GM12878 (cell line): ENCODE measurements around the gene RPUSD1. TPM values are rescaled to one million over a fixed set of nuclear protein-coding genes. Genes with fewer than 3 reads are reported as not detected.

ENCODE experiments used
- ATAC-seq: fragments of 200-7000 bp; cut with Tn5 transposase; 3 replicates; pipeline ENCODE4 v1.9.1; 2020; ENCODE audit warnings: mild to moderate bottlenecking, moderate library complexity
- BruUV-seq: library from RNA; stranded (reverse); fragments of 400-500 nt; replicated peaks from 2 replicates; lab custom pipeline; 2021; lab: Mats Ljungman, UMichigan
- CTCF ChIA-PET: fragments of 300-600 bp; sonication (Branson Sonifier 250); formaldehyde crosslinking; extraction: SDS; loops from one replicate; lab custom pipeline; 2021; ENCODE audit warnings: inconsistent platforms; lab: Yijun Ruan, JAX
- POLR2A ChIA-PET: fragments of 350-600 bp; formaldehyde crosslinking; extraction: SDS; loops from one replicate; lab custom pipeline; 2021; ENCODE audit warnings: inconsistent platforms; lab: Charles Lee
- RAD21 ChIA-PET: fragments of 300-600 bp; sonication (Branson Sonifier 250); formaldehyde crosslinking; loops from one replicate; lab custom pipeline; 2023; ENCODE audit warnings: antibody characterized with exemption; ENCODE audit not compliant: unreplicated experiment; lab: Charles Lee
- SMC1A ChIA-PET: fragments of 300-600 bp; sonication (Branson Sonifier 250); formaldehyde crosslinking; loops from one replicate; lab custom pipeline; 2023; ENCODE audit not compliant: unreplicated experiment, uncharacterized antibody; lab: Charles Lee
- DNase-seq: peaks from one replicate; pipeline ENCODE4 v3.0.0-alpha.2; 2011; ENCODE audit warnings: low read depth, low spot score
- FAIRE-seq: peaks from 3 replicates; lab custom pipeline; 2011; peaks lifted over from hg19 to GRCh38; lab: Jason Lieb, UNC
- H2AFZ ChIP-seq: 2 replicates; pipeline ENCODE4 v1.6.0; 2011; ENCODE audit warnings: low read depth, low read length, control low read depth; ENCODE audit not compliant: control insufficient read depth
- H3K27ac ChIP-seq: 2 replicates; pipeline ENCODE4 v1.5.1; 2011; ENCODE audit warnings: control low read depth; ENCODE audit not compliant: control insufficient read depth, insufficient read depth
- H3K27me3 ChIP-seq, 2 experiments: replicated peaks in 1 of 2; 2 replicates each; pipeline versions ENCODE4 v1.6.0 to v1.6.1; 2011; ENCODE audit warnings: low read length in 1 of 2; ENCODE audit not compliant: control insufficient read depth in 2 of 2, insufficient read depth in 2 of 2
- H3K36me3 ChIP-seq, 2 experiments: 2 replicates each; pipeline ENCODE4 v1.5.1; 2011; ENCODE audit warnings: low read length in 1 of 2; ENCODE audit not compliant: control insufficient read depth in 2 of 2, insufficient read depth in 2 of 2
- H3K4me1 ChIP-seq: 2 replicates; pipeline ENCODE4 v1.6.1; 2011; ENCODE audit warnings: mild to moderate bottlenecking, low read length, moderate library complexity, mixed read lengths; ENCODE audit not compliant: control insufficient read depth, insufficient read depth
- H3K4me2 ChIP-seq: 2 replicates; pipeline ENCODE4 v1.6.0; 2011; ENCODE audit warnings: control low read depth; ENCODE audit not compliant: control insufficient read depth, insufficient read depth
- H3K4me3 ChIP-seq: fragments of 200-600 bp; sonication (generic); 2 replicates; pipeline ENCODE4 v1.5.1; 2016
- H3K79me2 ChIP-seq: 2 replicates; pipeline ENCODE4 v1.6.0; 2011; ENCODE audit warnings: low read length; ENCODE audit not compliant: control insufficient read depth, insufficient read depth
- H3K9ac ChIP-seq: 2 replicates; pipeline ENCODE4 v1.8.0; 2011; ENCODE audit warnings: low read length, control low read depth, mixed read lengths; ENCODE audit not compliant: control insufficient read depth, insufficient read depth
- H3K9me3 ChIP-seq: replicated peaks from 3 replicates; pipeline ENCODE4 v1.5.1; 2011; ENCODE audit warnings: mild to moderate bottlenecking, low read length; ENCODE audit not compliant: control insufficient read depth, insufficient read depth
- H4K20me1 ChIP-seq: 2 replicates; pipeline ENCODE4 v1.6.0; 2011; ENCODE audit not compliant: control insufficient read depth, insufficient read depth
- BMI1 ChIP-seq: fragments of 450-650 bp; IDR thresholded peaks from 2 replicates; pipeline ENCODE4 v1.6.1; 2016; ENCODE audit warnings: mild to moderate bottlenecking, moderate library complexity, borderline replicate concordance
- CREM ChIP-seq: IDR thresholded peaks from 2 replicates; pipeline ENCODE4 v1.6.1; 2014; ENCODE audit warnings: antibody characterized with exemption, low read depth
- E2F4 ChIP-seq: IDR thresholded peaks from 2 replicates; pipeline ENCODE4 v1.6.1; 2012; ENCODE audit warnings: low read depth, low read length, improper control_type of control experiment
- ELK1 ChIP-seq: IDR thresholded peaks from 2 replicates; pipeline ENCODE4 v1.6.1; 2012; ENCODE audit warnings: low read depth, low read length, improper control_type of control experiment
- ETV6 ChIP-seq, 2 experiments: fragments of 450-650 bp in 1 of 2; IDR thresholded peaks in 1 of 2; conservative IDR thresholded peaks in 1 of 2; 2 replicates each; pipeline ENCODE4 v1.6.1; 2014; ENCODE audit warnings: antibody characterized with exemption in 1 of 2, borderline replicate concordance in 1 of 2, low read depth in 1 of 2, mild to moderate bottlenecking in 1 of 2, moderate library complexity in 1 of 2
- GATAD2B ChIP-seq: fragments of 450-650 bp; conservative IDR thresholded peaks from 2 replicates; pipeline ENCODE4 v1.6.1; 2017; ENCODE audit warnings: low read depth, mild to moderate bottlenecking, moderate library complexity
- HDAC2 ChIP-seq: fragments of 200-600 bp; sonication (generic); IDR thresholded peaks from 2 replicates; pipeline ENCODE4 v1.6.1; 2017
- IKZF1 ChIP-seq: fragments of 450-650 bp; conservative IDR thresholded peaks from 2 replicates; pipeline ENCODE4 v1.6.1; 2017; ENCODE audit warnings: antibody characterized with exemption, mild to moderate bottlenecking
- IKZF2 ChIP-seq, 2 experiments: fragments of 450-650 bp; IDR thresholded peaks; 2 replicates each; pipeline ENCODE4 v1.6.1; 2017; ENCODE audit warnings: mild to moderate bottlenecking in 2 of 2, moderate library complexity in 2 of 2
- POLR2AphosphoS5 ChIP-seq: IDR thresholded peaks from 2 replicates; pipeline ENCODE4 v1.6.1; 2011; ENCODE audit warnings: mild to moderate bottlenecking, low read length, inconsistent platforms
- POU2F2 ChIP-seq: IDR thresholded peaks from 3 replicates; pipeline ENCODE4 v1.6.1; 2011; ENCODE audit warnings: low read depth, mild to moderate bottlenecking, low read length, borderline replicate concordance
- SKIL ChIP-seq: fragments of 450-650 bp; IDR thresholded peaks from 2 replicates; pipeline ENCODE4 v1.6.1; 2017; ENCODE audit warnings: mild to moderate bottlenecking, low read depth, inconsistent platforms; ENCODE audit not compliant: poor library complexity, severe bottlenecking
- SPI1 ChIP-seq: IDR thresholded peaks from 2 replicates; pipeline ENCODE4 v1.6.1; 2011; ENCODE audit warnings: low read depth, mild to moderate bottlenecking, low read length, moderate library complexity, borderline replicate concordance; ENCODE audit not compliant: insufficient read depth
- SUZ12 ChIP-seq: fragments of 200-600 bp; sonication (generic); IDR thresholded peaks from one replicate; pipeline ENCODE4 v1.6.1; 2018; ENCODE audit warnings: antibody characterized with exemption, mild to moderate bottlenecking; ENCODE audit not compliant: unreplicated experiment
- ZBED1 ChIP-seq: IDR thresholded peaks from 2 replicates; pipeline ENCODE4 v1.6.1; 2016; ENCODE audit warnings: borderline replicate concordance
- ZBTB33 ChIP-seq: fragments of 450-650 bp; IDR thresholded peaks from 2 replicates; pipeline ENCODE4 v1.6.1; 2017; ENCODE audit warnings: mild to moderate bottlenecking
- ZSCAN29 ChIP-seq: fragments of 450-650 bp; IDR thresholded peaks from 2 replicates; pipeline ENCODE4 v1.6.1; 2017; ENCODE audit warnings: mild to moderate bottlenecking, moderate library complexity
- WGBS: methylation state at CpG from one replicate; pipeline ENCODE4 v1.1.6; 2016; ENCODE audit warnings: low lambda C conversion rate; ENCODE audit not compliant: insufficient replicate concordance, insufficient coverage; ENCODE audit errors: missing lambda C conversion rate; 5-methylcytosine and 5-hydroxymethylcytosine counted together
- in situ Hi-C: fragments of 300-500 bp; cut with MboI; formaldehyde crosslinking; loops from 9 replicates; pipeline ENCODE4 v1.14.3; 2018; ENCODE audit warnings: mixed read lengths
- intact Hi-C: fragments of 100-400 bp; cut with micrococcal nuclease; formaldehyde crosslinking; loops from one replicate; pipeline ENCODE4 v1.14.2; 2022; ENCODE audit not compliant: unreplicated experiment
- polyA plus RNA-seq, 11 experiments: library from polyadenylated mRNA; depleted of rRNA in 4 of 11; unstranded in 6 of 11; stranded (reverse) in 5 of 11; fragments of >200 nt; fragmentation: Nextera tagmentation in 4 of 11; fragmentation: Illumina TruSeq in 1 of 11; extraction: Ambion mirVana in 4 of 11; extraction: Trizol in 1 of 11; gene quantifications; 1 replicate in 1 of 11; 2 replicates in 10 of 11; pipeline versions ENCODE4 v1.2.1 to v1.2.3, GENCODE V29; 2011 to 2016; ENCODE audit warnings: inconsistent platforms in 2 of 11, missing spikeins in 2 of 11, low read depth in 1 of 11
- total RNA-seq, 4 experiments: library from RNA; depleted of rRNA in 3 of 4; stranded (reverse); fragments of >200 nt in 3 of 4; fragmentation: Illumina TruSeq in 1 of 4; extraction: Trizol in 1 of 4; gene quantifications; 2 replicates each; pipeline versions ENCODE4 v1.2.1 to v1.2.3, GENCODE V29; 2013 to 2021

RPUSD1 gene
- total and polyA plus RNA-seq, 10 of the 15 experiments (the other 5 are each of a cell fraction or from before 2014, with no cell fraction given): 0.55 to 49.9 (median 21.1) TPM

- TF ChIP-seq ZBED1 (no peak), SUZ12 (no peak), E2F4 (no peak), GATAD2B (no peak), ELK1 (no peak), ZBTB33 (no peak), SPI1 (no peak), BMI1 (no peak)
Observed at GRCh38 chr16:824194-824593, 36.0 kb upstream of the RPUSD1 start (continued).

- Histone ChIP-seq H3K36me3 (no peaks in the 10 kb centered on the region), H2AFZ (no peak overlapping the region), H3K79me2 (no peaks in the 10 kb centered on the region), H3K4me2 (no peak overlapping the region), H4K20me1 (no peaks in the 10 kb centered on the region), H3K9ac (no peak overlapping the region), H3K4me3 (no peak overlapping the region), H3K27ac (no peak overlapping the region), H3K4me1 (no peaks in the 10 kb centered on the region), H3K27me3 (no peaks in the 10 kb centered on the region), H3K9me3 (no peaks in the 10 kb centered on the region; the same call in 2 of the 3 replicates)
- BruUV-seq: no TSS peak
- ATAC-seq: no peak
- RAD21 ChIA-PET: no interaction called here
- CTCF ChIA-PET: no interaction called here
- 50% methylated on average over 9 of the region's 9 CpGs for WGBS
- POLR2A ChIA-PET: no interaction called here
- no peak for TF ChIP-seq ZSCAN29
- no peak for TF ChIP-seq ETV6 (conservative IDR thresholded peaks at IDR 0.05 in 1 of 2, IDR thresholded peaks at IDR 0.05 in 1 of 2; ENCODE audit: borderline replicate concordance in 1 of 2, low read depth in 1 of 2)
- TF ChIP-seq POU2F2: no peak
- no peak for TF ChIP-seq IKZF2 (IDR thresholded peaks at IDR 0.05)
- TF ChIP-seq IKZF1: no peak
- no peak for TF ChIP-seq SKIL
- TF ChIP-seq CREM: no peak
- TF ChIP-seq HDAC2: no peak
- TF ChIP-seq POLR2AphosphoS5: no peak
- intact Hi-C loops (no loop called here), in situ Hi-C loops (no loop called here)
- no peak for DNase-seq
- SMC1A ChIA-PET: no interaction called here
- FAIRE-seq: no peak
Observed at GRCh38 chr16:822909-823297, 34.7 kb upstream of the RPUSD1 start.
